ENCODE results near the gene RALA.

DNA sequence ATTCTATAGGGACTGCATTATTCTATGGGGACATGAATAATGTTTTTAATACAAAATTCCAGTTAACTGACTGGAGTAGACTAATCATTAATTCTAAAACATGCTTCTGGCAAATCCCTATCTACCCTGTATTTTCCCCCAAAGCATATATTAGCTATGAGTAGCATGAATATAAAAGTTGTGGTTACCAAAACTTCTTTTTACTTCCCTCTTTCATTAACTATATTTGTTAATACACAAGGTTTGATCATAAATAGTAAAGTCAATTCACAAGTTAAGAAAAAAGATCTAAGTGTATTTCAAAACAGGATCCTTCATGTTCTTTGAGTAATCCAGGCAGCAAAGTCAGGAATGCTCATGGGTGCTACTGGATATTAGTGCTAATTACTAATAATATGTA is 2.9 kb upstream of the RALA start:
- TF ChIP-seq ZNF878 (CRISPR knock-in tag; IDR thresholded peaks at IDR 0.05) (no peak), TCF12 (IDR thresholded peaks at IDR 0.05) (no peak), TCF12 (CRISPR knock-in tag; IDR thresholded peaks at IDR 0.05) (no peak), POLR2A (IDR thresholded peaks at IDR 0.05; ENCODE audit: insufficient read depth in 1 of 2, low read depth in 2 of 2, low read length in 2 of 2) (no peak), ZBTB1 (CRISPR knock-in tag; IDR thresholded peaks at IDR 0.05; ENCODE audit: borderline replicate concordance) (no peak), ZKSCAN1 (IDR thresholded peaks at IDR 0.05; ENCODE audit: low read length) (no peak), NBN (conservative IDR thresholded peaks at IDR 0.05) (no peak), RXRA (CRISPR knock-in tag; IDR thresholded peaks at IDR 0.05) (no peak), IRF2 (CRISPR knock-in tag; IDR thresholded peaks at IDR 0.05) (no peak), TOE1 (CRISPR knock-in tag; IDR thresholded peaks at IDR 0.05) (no peak), FOXM1 (CRISPR knock-in tag; IDR thresholded peaks at IDR 0.05) (no peak)
- TF ChIP-seq, protein P1, sequence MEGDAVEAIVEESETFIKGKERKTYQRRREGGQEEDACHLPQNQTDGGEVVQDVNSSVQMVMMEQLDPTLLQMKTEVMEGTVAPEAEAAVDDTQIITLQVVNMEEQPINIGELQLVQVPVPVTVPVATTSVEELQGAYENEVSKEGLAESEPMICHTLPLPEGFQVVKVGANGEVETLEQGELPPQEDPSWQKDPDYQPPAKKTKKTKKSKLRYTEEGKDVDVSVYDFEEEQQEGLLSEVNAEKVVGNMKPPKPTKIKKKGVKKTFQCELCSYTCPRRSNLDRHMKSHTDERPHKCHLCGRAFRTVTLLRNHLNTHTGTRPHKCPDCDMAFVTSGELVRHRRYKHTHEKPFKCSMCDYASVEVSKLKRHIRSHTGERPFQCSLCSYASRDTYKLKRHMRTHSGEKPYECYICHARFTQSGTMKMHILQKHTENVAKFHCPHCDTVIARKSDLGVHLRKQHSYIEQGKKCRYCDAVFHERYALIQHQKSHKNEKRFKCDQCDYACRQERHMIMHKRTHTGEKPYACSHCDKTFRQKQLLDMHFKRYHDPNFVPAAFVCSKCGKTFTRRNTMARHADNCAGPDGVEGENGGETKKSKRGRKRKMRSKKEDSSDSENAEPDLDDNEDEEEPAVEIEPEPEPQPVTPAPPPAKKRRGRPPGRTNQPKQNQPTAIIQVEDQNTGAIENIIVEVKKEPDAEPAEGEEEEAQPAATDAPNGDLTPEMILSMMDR (CRISPR knock-in tag; IDR thresholded peaks at IDR 0.05) = no peak
- TF ChIP-seq, protein P2, sequence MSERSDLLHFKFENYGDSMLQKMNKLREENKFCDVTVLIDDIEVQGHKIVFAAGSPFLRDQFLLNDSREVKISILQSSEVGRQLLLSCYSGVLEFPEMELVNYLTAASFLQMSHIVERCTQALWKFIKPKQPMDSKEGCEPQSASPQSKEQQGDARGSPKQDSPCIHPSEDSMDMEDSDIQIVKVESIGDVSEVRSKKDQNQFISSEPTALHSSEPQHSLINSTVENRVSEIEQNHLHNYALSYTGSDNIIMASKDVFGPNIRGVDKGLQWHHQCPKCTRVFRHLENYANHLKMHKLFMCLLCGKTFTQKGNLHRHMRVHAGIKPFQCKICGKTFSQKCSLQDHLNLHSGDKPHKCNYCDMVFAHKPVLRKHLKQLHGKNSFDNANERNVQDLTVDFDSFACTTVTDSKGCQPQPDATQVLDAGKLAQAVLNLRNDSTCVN (CRISPR knock-in tag; IDR thresholded peaks at IDR 0.05; ENCODE audit: borderline replicate concordance) = no peak
- TF ChIP-seq, protein P3, sequence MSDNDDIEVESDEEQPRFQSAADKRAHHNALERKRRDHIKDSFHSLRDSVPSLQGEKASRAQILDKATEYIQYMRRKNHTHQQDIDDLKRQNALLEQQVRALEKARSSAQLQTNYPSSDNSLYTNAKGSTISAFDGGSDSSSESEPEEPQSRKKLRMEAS (IDR thresholded peaks at IDR 0.05) = no peak
- TF ChIP-seq, protein P4, sequence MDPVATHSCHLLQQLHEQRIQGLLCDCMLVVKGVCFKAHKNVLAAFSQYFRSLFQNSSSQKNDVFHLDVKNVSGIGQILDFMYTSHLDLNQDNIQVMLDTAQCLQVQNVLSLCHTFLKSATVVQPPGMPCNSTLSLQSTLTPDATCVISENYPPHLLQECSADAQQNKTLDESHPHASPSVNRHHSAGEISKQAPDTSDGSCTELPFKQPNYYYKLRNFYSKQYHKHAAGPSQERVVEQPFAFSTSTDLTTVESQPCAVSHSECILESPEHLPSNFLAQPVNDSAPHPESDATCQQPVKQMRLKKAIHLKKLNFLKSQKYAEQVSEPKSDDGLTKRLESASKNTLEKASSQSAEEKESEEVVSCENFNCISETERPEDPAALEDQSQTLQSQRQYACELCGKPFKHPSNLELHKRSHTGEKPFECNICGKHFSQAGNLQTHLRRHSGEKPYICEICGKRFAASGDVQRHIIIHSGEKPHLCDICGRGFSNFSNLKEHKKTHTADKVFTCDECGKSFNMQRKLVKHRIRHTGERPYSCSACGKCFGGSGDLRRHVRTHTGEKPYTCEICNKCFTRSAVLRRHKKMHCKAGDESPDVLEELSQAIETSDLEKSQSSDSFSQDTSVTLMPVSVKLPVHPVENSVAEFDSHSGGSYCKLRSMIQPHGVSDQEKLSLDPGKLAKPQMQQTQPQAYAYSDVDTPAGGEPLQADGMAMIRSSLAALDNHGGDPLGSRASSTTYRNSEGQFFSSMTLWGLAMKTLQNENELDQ (CRISPR knock-in tag; IDR thresholded peaks at IDR 0.05; ENCODE audit: borderline replicate concordance) = no peak
